ENCODE measurements around the gene MRPS16. TPM values are rescaled to one million over a fixed set of nuclear protein-coding genes. Genes with fewer than 3 reads are reported as not detected.

Gene MRPS16
- total and polyA plus RNA-seq, 2 of the 13 experiments (the other 11 are each of a cell fraction or from before 2014, with no cell fraction given), result 70.1 to 135 TPM

GRCh38 chr10:73252445-73253224, at the start of gene MRPS16 (continued):
- peak; percentile 95 for TF ChIP-seq POGK (CRISPR knock-in tag; conservative IDR thresholded peaks at IDR 0.05)
- peak; percentile 61; the same call in 1 of the 2 replicates for TF ChIP-seq FOSL1 (CRISPR knock-in tag; IDR thresholded peaks at IDR 0.05; ENCODE audit: borderline replicate concordance)
- peak; percentile 71; the same call in 1 of the 2 replicates for TF ChIP-seq TBX2 (CRISPR knock-in tag; IDR thresholded peaks at IDR 0.05; ENCODE audit: borderline replicate concordance)
- no peak; the same call in 1 of the 2 replicates for TF ChIP-seq CBFB (CRISPR knock-in tag; IDR thresholded peaks at IDR 0.05)
- TF ChIP-seq ZNF724P (CRISPR knock-in tag; IDR thresholded peaks at IDR 0.05; ENCODE audit: borderline replicate concordance), result peak; percentile 77
- TF ChIP-seq KDM6A (CRISPR knock-in tag; IDR thresholded peaks at IDR 0.05; ENCODE audit: low read depth), result no peak
- peak; percentile 91 for TF ChIP-seq UBTF (CRISPR knock-in tag; IDR thresholded peaks at IDR 0.05)
- peak; percentile 89 for TF ChIP-seq ATF2 (CRISPR knock-in tag; IDR thresholded peaks at IDR 0.05)
- TF ChIP-seq FOSL2 (CRISPR knock-in tag; IDR thresholded peaks at IDR 0.05), result peak; percentile 86
- TF ChIP-seq BORCS8-MEF2B (CRISPR knock-in tag; IDR thresholded peaks at IDR 0.05), result no peak; the same call in 1 of the 2 replicates
- TF ChIP-seq ATF4 (CRISPR knock-in tag; IDR thresholded peaks at IDR 0.05), result peak in 1 of 2 experiments; percentile 49; a peak in 1 of 4 replicates
- peak; percentile 73 for TF ChIP-seq KLF11 (CRISPR knock-in tag; IDR thresholded peaks at IDR 0.05)
- no peak for TF ChIP-seq SOX6 (IDR thresholded peaks at IDR 0.05)
- TF ChIP-seq SOX6 (CRISPR knock-in tag; IDR thresholded peaks at IDR 0.05), result peak; percentile 68; the same call in 1 of the 2 replicates
- peak; percentile 55; the same call in 1 of the 2 replicates for TF ChIP-seq ZC3H4 (CRISPR knock-in tag; IDR thresholded peaks at IDR 0.05; ENCODE audit: borderline replicate concordance)
- TF ChIP-seq ZNF83 (CRISPR knock-in tag; IDR thresholded peaks at IDR 0.05; ENCODE audit: borderline replicate concordance), result no peak
- TF ChIP-seq RXRB (CRISPR knock-in tag; IDR thresholded peaks at IDR 0.05; ENCODE audit: borderline replicate concordance), result peak; percentile 81
- TF ChIP-seq HNF1B (CRISPR knock-in tag; IDR thresholded peaks at IDR 0.05), result peak; percentile 92
- TF ChIP-seq ZNF446 (CRISPR knock-in tag; IDR thresholded peaks at IDR 0.05), result peak; percentile 85
- TF ChIP-seq MIER3 (CRISPR knock-in tag; IDR thresholded peaks at IDR 0.05; ENCODE audit: borderline replicate concordance), result peak; percentile 56; the same call in 1 of the 2 replicates
- TF ChIP-seq KDM5A (IDR thresholded peaks at IDR 0.05; ENCODE audit: borderline replicate concordance, low read length), result peak; percentile 80; the same call in 1 of the 2 replicates
- TF ChIP-seq FOXM1 (CRISPR knock-in tag; IDR thresholded peaks at IDR 0.05), result no peak
